Brain microvascular endothelial cell (primary cell): ENCODE data around the gene PHLDB2.

Source experiments
- DNase-seq: peaks from one replicate; pipeline ENCODE4 v3.0.0-alpha.2; 2020
- H3K27ac ChIP-seq: fragments of 250-450 bp; sonication (Bioruptor Pico); 2 replicates; pipeline ENCODE4 v1.5.1; 2020; ENCODE audit warnings: mild to moderate bottlenecking, moderate library complexity
- H3K27me3 ChIP-seq: fragments of 250-450 bp; sonication (Bioruptor Pico); replicated peaks from 2 replicates; pipeline ENCODE4 v1.5.1; 2020; ENCODE audit warnings: mild to moderate bottlenecking
- H3K36me3 ChIP-seq: fragments of 250-450 bp; sonication (Bioruptor Pico); replicated peaks from 2 replicates; pipeline ENCODE4 v1.5.1; 2020; ENCODE audit warnings: mild to moderate bottlenecking
- H3K4me3 ChIP-seq: 2 replicates; pipeline ENCODE4 v1.5.1; 2011; ENCODE audit warnings: low read depth, mild to moderate bottlenecking, control low read depth, low read length, moderate library complexity
- CTCF ChIP-seq: IDR thresholded peaks from 2 replicates; pipeline ENCODE4 v1.5.1; 2011; ENCODE audit warnings: low read depth, mild to moderate bottlenecking, moderate library complexity, low read length, control low read depth, inconsistent platforms; ENCODE audit errors: missing control alignments
- in situ Hi-C: cut with HindIII; loops from 2 replicates; pipeline ENCODE4 v1.10.0; 2017; ENCODE audit warnings: low sequenced_read_pairs, low pct_ligation_motif_present

Gene PHLDB2

GRCh38 chr3:112018712-112019111 lies 159.6 kb downstream of the PHLDB2 start:
- Histone ChIP-seq H3K4me3 (no peak overlapping the region), H3K36me3 (no peaks in the 10 kb centered on the region), H3K27ac (no peak overlapping the region), H3K27me3 (no peaks in the 10 kb centered on the region)
- no peak for DNase-seq
- TF ChIP-seq CTCF, result no peak
- in situ Hi-C loops, result no loop called here

- in situ Hi-C loops, result no loop called here
- H3K4me3 ChIP-seq, result no peak overlapping the region
- DNase-seq, result no peak
- H3K27me3 ChIP-seq, result no peaks in the 10 kb centered on the region
- H3K27ac ChIP-seq, result no peak overlapping the region
- H3K36me3 ChIP-seq, result no peaks in the 10 kb centered on the region
- no peak for TF ChIP-seq CTCF
Measured at GRCh38 chr3:112019716-112020115, 160.7 kb downstream of the PHLDB2 start.

DNA sequence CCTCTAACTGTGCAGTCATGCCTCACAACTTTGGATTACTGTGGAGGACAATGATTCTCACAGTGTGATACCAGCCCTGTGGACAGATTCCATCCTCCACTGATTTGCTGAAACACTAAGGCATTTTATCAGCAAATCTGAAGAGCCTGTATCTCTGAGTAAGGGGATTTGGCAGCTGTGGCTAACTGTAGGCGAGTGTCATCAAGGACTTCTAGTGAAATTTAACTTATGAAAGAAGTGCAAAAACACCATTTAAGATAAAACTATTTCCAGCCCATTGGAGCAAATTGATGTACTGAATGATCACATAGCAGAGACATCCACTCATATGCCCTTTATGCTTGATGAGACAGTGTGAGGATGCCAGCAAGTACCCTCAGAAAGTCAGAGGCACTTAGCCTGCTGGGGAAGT lies 161.6 kb downstream of the PHLDB2 start:
- DNase-seq, result no peak
- Histone ChIP-seq H3K27me3 (no peaks in the 10 kb centered on the region), H3K27ac (no peak overlapping the region), H3K36me3 (no peaks in the 10 kb centered on the region), H3K4me3 (no peak overlapping the region)
- in situ Hi-C loops, result no loop called here
- TF ChIP-seq CTCF, result no peak
